Measurements from ENCODE around the gene PDE11A.

GRCh38 chr2:177900082-177900481 lies 172.5 kb downstream of the PDE11A start:
- TF ChIP-seq CTCF (IDR thresholded peaks at IDR 0.05; ENCODE audit: low read depth, low read length) (no peak), EZH2phosphoT487 (IDR thresholded peaks at IDR 0.05; ENCODE audit: low read depth) (no peak)
